MCF 10A (cell line): ENCODE data around the gene RASA2. TPM values are rescaled to one million over a fixed set of nuclear protein-coding genes. Genes with fewer than 3 reads are reported as not detected.

Source experiments
- BruUV-seq: library from RNA; stranded (reverse); fragments of 400-500 nt; replicated peaks from 2 replicates; lab custom pipeline; 2021; lab: Mats Ljungman, UMichigan
- CTCF ChIA-PET: fragments of 300-600 bp; sonication (Branson Sonifier 250); formaldehyde crosslinking; extraction: SDS; loops from one replicate; lab custom pipeline; 2021; ENCODE audit warnings: antibody characterized with exemption, inconsistent platforms; lab: Yijun Ruan, JAX
- POLR2A ChIA-PET: fragments of 300-600, 350-650 bp; sonication (Branson Sonifier 250); formaldehyde crosslinking; extraction: SDS; loops from one replicate; lab custom pipeline; 2020; ENCODE audit warnings: antibody characterized with exemption, inconsistent platforms; lab: Yijun Ruan, JAX
- DNase-seq: peaks from one replicate; pipeline ENCODE4 v3.0.0-alpha.2; 2018; ENCODE audit not compliant: unreplicated experiment
- H3K27ac Mint-ChIP-seq: one replicate; pipeline ENCODE4 v1.8.0; 2022; ENCODE audit warnings: mild to moderate bottlenecking, low read depth, mixed read lengths; ENCODE audit not compliant: unreplicated experiment
- H3K27me3 Mint-ChIP-seq: one replicate; pipeline ENCODE4 v1.8.0; 2022; ENCODE audit warnings: mixed read lengths; ENCODE audit not compliant: insufficient read depth, unreplicated experiment
- H3K36me3 Mint-ChIP-seq: one replicate; pipeline ENCODE4 v1.8.0; 2022; ENCODE audit warnings: mild to moderate bottlenecking, moderate library complexity, mixed read lengths; ENCODE audit not compliant: insufficient read depth, unreplicated experiment
- H3K4me1 Mint-ChIP-seq: one replicate; pipeline ENCODE4 v1.8.0; 2022; ENCODE audit warnings: mixed read lengths; ENCODE audit not compliant: insufficient read depth, unreplicated experiment
- H3K4me3 Mint-ChIP-seq: one replicate; pipeline ENCODE4 v1.8.0; 2022; ENCODE audit warnings: mild to moderate bottlenecking, moderate library complexity, mixed read lengths; ENCODE audit not compliant: unreplicated experiment
- H3K9me3 Mint-ChIP-seq: one replicate; pipeline ENCODE4 v1.8.0; 2022; ENCODE audit warnings: mixed read lengths; ENCODE audit not compliant: unreplicated experiment
- intact Hi-C: fragments of 100-400 bp; cut with micrococcal nuclease; formaldehyde crosslinking; loops from 2 replicates; pipeline ENCODE4 v1.14.1; 2022
- total RNA-seq: library from RNA; stranded (reverse); gene quantifications from 2 replicates; pipeline ENCODE4 v1.2.3, GENCODE V29; 2022
- TF ChIP-seq, protein P1 (sequence below): fragments of 200-600 bp; IDR thresholded peaks from one replicate; pipeline ENCODE4 v1.8.0; 2022; ENCODE audit warnings: antibody characterized with exemption, mild to moderate bottlenecking; ENCODE audit not compliant: unreplicated experiment

RASA2 gene
- total RNA-seq, 1 experiment from 2014 or later: 19.5 TPM

DNA sequence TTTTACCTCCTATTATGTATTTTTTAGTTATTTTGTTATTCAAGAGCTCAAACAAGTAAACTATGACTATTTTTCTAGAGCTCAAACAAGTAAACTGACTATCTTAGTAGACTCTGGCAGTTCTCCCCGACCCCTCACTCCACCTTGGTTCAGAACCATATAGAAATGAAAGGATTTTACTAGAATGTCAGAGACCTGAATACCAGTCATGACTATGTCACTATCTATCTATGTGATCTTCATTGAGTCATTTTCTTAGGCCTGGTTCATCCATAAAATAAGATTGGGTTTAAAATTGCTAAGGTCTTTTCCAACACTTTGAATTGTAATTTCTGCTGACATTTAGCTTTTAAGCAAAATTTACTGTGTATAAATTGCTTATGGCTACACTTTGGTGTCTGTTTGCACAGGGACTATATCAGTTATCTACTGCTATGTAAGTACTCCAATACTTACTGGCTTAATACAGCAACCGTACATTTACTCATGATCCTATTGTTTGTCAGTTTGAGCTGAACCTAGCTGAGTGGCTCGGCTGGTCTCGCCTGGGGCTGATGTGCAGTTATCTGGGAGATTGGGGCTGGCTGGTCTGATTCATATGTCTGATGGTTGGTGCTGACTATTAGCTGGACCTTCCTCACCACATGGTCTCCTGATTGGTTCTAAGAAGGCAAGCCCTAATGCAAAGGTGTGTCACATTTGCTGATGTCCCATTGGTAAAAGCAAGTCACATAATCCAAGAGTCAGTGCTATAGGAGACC, 37.0 kb downstream of the RASA2 start:
- H3K9me3 Mint-ChIP-seq: no peaks in the 10 kb centered on the region
- peaks cover 23% of the 10 kb centered on the region for H3K36me3 Mint-ChIP-seq
- no TSS peak for BruUV-seq
- ChIA-PET CTCF (interaction anchor here (0.5 to 1.0 kb wide), 4 partner anchors 29 to 38 kb away, joined by 3 read pairs; no protein-coding TSS in a partner anchor), POLR2A (interaction anchor here (1.1 to 3.0 kb wide), 4 partner anchors 9 to 38 kb away, joined by 3 to 15 read pairs (median 4); no protein-coding TSS in a partner anchor)
- H3K27ac Mint-ChIP-seq: no peak overlapping the region
- no peak for DNase-seq
- TF ChIP-seq, protein P1, sequence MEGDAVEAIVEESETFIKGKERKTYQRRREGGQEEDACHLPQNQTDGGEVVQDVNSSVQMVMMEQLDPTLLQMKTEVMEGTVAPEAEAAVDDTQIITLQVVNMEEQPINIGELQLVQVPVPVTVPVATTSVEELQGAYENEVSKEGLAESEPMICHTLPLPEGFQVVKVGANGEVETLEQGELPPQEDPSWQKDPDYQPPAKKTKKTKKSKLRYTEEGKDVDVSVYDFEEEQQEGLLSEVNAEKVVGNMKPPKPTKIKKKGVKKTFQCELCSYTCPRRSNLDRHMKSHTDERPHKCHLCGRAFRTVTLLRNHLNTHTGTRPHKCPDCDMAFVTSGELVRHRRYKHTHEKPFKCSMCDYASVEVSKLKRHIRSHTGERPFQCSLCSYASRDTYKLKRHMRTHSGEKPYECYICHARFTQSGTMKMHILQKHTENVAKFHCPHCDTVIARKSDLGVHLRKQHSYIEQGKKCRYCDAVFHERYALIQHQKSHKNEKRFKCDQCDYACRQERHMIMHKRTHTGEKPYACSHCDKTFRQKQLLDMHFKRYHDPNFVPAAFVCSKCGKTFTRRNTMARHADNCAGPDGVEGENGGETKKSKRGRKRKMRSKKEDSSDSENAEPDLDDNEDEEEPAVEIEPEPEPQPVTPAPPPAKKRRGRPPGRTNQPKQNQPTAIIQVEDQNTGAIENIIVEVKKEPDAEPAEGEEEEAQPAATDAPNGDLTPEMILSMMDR: no peak
- H3K4me3 Mint-ChIP-seq: no peak overlapping the region
- no peaks in the 10 kb centered on the region for H3K27me3 Mint-ChIP-seq
- H3K4me1 Mint-ChIP-seq: peaks cover 10% of the 10 kb centered on the region
- intact Hi-C loops: no loop called here

DNA sequence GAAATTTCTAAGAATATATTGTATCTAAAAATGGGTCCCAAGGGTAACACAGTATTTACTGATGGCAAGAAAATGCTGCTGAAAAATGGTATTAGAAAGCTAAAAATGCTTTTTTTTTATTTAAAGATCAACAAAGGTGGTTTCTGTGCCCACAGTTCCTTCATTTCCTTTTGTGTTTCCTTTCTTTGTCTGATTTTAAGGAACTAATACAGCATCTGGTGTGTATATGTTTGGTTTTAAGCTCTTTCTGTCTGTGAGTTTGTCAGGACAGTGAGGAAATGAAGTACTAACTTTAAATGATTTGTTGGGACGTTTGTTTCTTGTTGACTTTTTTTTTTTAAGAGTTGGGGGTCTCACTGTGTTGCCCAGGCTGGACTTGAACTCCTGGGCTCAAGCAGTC, 38.2 kb downstream of the RASA2 start:
- H3K27me3 Mint-ChIP-seq: no peaks in the 10 kb centered on the region
- CTCF ChIA-PET: interaction anchor here (0.6 to 1.3 kb wide), 9 partner anchors 9 to 359 kb away, joined by 3 to 6 read pairs (median 3); no protein-coding TSS in a partner anchor

GRCh38 chr3:141525814-141526213, 39.0 kb downstream of the RASA2 start:
- Mint-ChIP-seq H3K27ac (no peak overlapping the region), H3K4me1 (peaks cover 26% of the 10 kb centered on the region), H3K9me3 (no peaks in the 10 kb centered on the region), H3K36me3 (peaks cover 15% of the 10 kb centered on the region), H3K4me3 (no peak overlapping the region), H3K27me3 (no peaks in the 10 kb centered on the region)
- DNase-seq: no peak
- CTCF ChIA-PET: interaction anchor here (0.7 to 1.3 kb wide), 5 partner anchors 10 to 202 kb away, joined by 3 to 6 read pairs (median 3); no protein-coding TSS in a partner anchor
- intact Hi-C loops: no loop called here
- POLR2A ChIA-PET: interaction anchor here (1.2 to 3.0 kb wide), 2 partner anchors 38 to 224 kb away, joined by 4 to 15 read pairs; no protein-coding TSS in a partner anchor
- TF ChIP-seq, protein P1: no peak
- no TSS peak for BruUV-seq

More for the DNA sequence above, 38.2 kb downstream of the RASA2 start:
- H3K9me3 Mint-ChIP-seq: no peaks in the 10 kb centered on the region
- intact Hi-C loops: no loop called here
- no TSS peak for BruUV-seq
- no peak overlapping the region for H3K27ac Mint-ChIP-seq
- TF ChIP-seq, protein P1: no peak
- POLR2A ChIA-PET: interaction anchor here (1.3 to 3.0 kb wide), 2 partner anchors 37 to 39 kb away, joined by 3 to 15 read pairs; no protein-coding TSS in a partner anchor
- H3K4me3 Mint-ChIP-seq: no peak overlapping the region
- no peak for DNase-seq
- H3K36me3 Mint-ChIP-seq: peaks cover 15% of the 10 kb centered on the region
- peaks cover 17% of the 10 kb centered on the region for H3K4me1 Mint-ChIP-seq

DNA sequence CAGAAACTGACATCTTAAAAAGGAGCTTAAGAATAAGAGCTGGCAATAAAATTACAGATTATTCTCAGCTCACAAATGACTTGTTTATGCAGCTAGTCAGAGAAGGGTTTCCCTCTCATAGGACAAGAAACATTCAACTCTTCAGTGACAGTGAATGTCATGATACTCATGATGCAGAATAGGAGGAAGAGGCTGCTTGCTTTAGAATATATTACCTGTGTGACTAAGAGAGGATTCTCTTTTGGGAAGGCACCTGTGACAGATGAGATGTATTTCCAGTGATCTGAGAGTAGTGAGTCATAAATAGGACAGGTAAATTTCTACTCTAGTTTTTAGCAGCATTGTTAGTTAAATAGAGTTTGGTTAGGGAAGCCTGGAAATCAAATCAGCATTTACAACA, 39.9 kb downstream of the RASA2 start:
- Mint-ChIP-seq H3K4me1 (peaks cover 27% of the 10 kb centered on the region), H3K4me3 (no peak overlapping the region), H3K27ac (no peak overlapping the region), H3K27me3 (no peaks in the 10 kb centered on the region), H3K36me3 (peaks cover 14% of the 10 kb centered on the region), H3K9me3 (no peaks in the 10 kb centered on the region)
- TF ChIP-seq, protein P1: no peak
- intact Hi-C loops: no loop called here
- POLR2A ChIA-PET: interaction anchor here (0.6 to 2.2 kb wide), 3 partner anchors 21 to 40 kb away, joined by 3 to 12 read pairs (median 3); partner anchors contain the start of gene RASA2
- CTCF ChIA-PET: no interaction called here
- no TSS peak for BruUV-seq
- DNase-seq: peak; percentile 5
